ENCODE measurements around the gene ZNF496.
"Not testable (repeated sequence)": the region's sequence is repeated elsewhere in the genome, so short reads cannot be mapped to it uniquely, and the experiment has no call there.

The ZNF496 gene

GRCh38 chr1:247375747-247376146 is 44.1 kb upstream of the ZNF496 start:
- Histone ChIP-seq H3K4me1 (ENCODE audit: control insufficient read depth, insufficient read depth, low read length) (no peaks in the 10 kb centered on the region), H3K4me3 (ENCODE audit: low read depth, low read length) (no peak overlapping the region), H3K27ac (ENCODE audit: extremely low read depth, low read depth, low read length) (no peak overlapping the region), H3K36me3 (ENCODE audit: control insufficient read depth in 2 of 2, insufficient read depth in 1 of 2, low read length in 2 of 2) (no peaks in the 10 kb centered on the region), H3K9me3 (ENCODE audit: control insufficient read depth, insufficient read depth, low read depth, low read length) (no peaks in the 10 kb centered on the region)
- POLR2A ChIA-PET = no interaction called here
- TF ChIP-seq ZNF140 (tag by site-specific recombination; IDR thresholded peaks at IDR 0.05) = peak; percentile 17; the same call in 1 of the 2 replicates
- TF ChIP-seq ZNF354C (tag by site-specific recombination; IDR thresholded peaks at IDR 0.05; ENCODE audit: borderline replicate concordance, low read depth) = no peak
- CTCF ChIA-PET = no interaction called here

- H3K36me3 ChIP-seq (ENCODE audit: control insufficient read depth in 2 of 2, insufficient read depth in 1 of 2, low read length in 2 of 2); H3K9me3 ChIP-seq (ENCODE audit: control insufficient read depth, insufficient read depth, low read depth, low read length); POLR2A ChIA-PET; CTCF ChIA-PET; H3K4me3 ChIP-seq (ENCODE audit: low read depth, low read length); H3K4me1 ChIP-seq (ENCODE audit: control insufficient read depth, insufficient read depth, low read length); H3K27ac ChIP-seq (ENCODE audit: extremely low read depth, low read depth, low read length): not testable (repeated sequence)
Observed at GRCh38 chr1:247374651-247375334, 43.1 kb upstream of the ZNF496 start.

- ChIA-PET POLR2A (no interaction called here), CTCF (interaction anchor here (0.7 to 0.9 kb wide), 2 partner anchors 15 to 111 kb away, joined by 4 to 5 read pairs; no protein-coding TSS in a partner anchor)
- H3K36me3 ChIP-seq (ENCODE audit: control insufficient read depth in 2 of 2, insufficient read depth in 1 of 2, low read length in 2 of 2) = no peaks in the 10 kb centered on the region
- no peaks in the 10 kb centered on the region for H3K9me3 ChIP-seq (ENCODE audit: control insufficient read depth, insufficient read depth, low read depth, low read length)
- no peak overlapping the region for H3K27ac ChIP-seq (ENCODE audit: extremely low read depth, low read depth, low read length)
- no peak overlapping the region for H3K4me3 ChIP-seq (ENCODE audit: low read depth, low read length)
- TF ChIP-seq ZNF561 (tag by site-specific recombination; IDR thresholded peaks at IDR 0.05; ENCODE audit: borderline replicate concordance) (no peak), ZNF843 (tag by site-specific recombination; IDR thresholded peaks at IDR 0.05) (no peak), ZNF621 (tag by site-specific recombination; IDR thresholded peaks at IDR 0.05) (no peak), ZNF19 (tag by site-specific recombination; IDR thresholded peaks at IDR 0.05; ENCODE audit: low read depth) (no peak), IKZF3 (tag by site-specific recombination; IDR thresholded peaks at IDR 0.05) (no peak), SALL2 (tag by site-specific recombination; IDR thresholded peaks at IDR 0.05; ENCODE audit: borderline replicate concordance) (no peak), ZNF610 (tag by site-specific recombination; IDR thresholded peaks at IDR 0.05; ENCODE audit: borderline replicate concordance) (no peak), ZNF48 (tag by site-specific recombination; IDR thresholded peaks at IDR 0.05) (no peak), WT1 (tag by site-specific recombination; IDR thresholded peaks at IDR 0.05) (no peak), OSR2 (tag by site-specific recombination; IDR thresholded peaks at IDR 0.05) (no peak), ZNF629 (tag by site-specific recombination; IDR thresholded peaks at IDR 0.05) (no peak), ZNF10 (tag by site-specific recombination; IDR thresholded peaks at IDR 0.05) (no peak), GFI1B (tag by site-specific recombination; IDR thresholded peaks at IDR 0.05) (no peak)
- TF ChIP-seq, protein P1, sequence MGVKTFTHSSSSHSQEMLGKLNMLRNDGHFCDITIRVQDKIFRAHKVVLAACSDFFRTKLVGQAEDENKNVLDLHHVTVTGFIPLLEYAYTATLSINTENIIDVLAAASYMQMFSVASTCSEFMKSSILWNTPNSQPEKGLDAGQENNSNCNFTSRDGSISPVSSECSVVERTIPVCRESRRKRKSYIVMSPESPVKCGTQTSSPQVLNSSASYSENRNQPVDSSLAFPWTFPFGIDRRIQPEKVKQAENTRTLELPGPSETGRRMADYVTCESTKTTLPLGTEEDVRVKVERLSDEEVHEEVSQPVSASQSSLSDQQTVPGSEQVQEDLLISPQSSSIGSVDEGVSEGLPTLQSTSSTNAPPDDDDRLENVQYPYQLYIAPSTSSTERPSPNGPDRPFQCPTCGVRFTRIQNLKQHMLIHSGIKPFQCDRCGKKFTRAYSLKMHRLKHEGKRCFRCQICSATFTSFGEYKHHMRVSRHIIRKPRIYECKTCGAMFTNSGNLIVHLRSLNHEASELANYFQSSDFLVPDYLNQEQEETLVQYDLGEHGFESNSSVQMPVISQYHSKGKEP (tag by site-specific recombination; IDR thresholded peaks at IDR 0.05) = no peak
- H3K4me1 ChIP-seq (ENCODE audit: control insufficient read depth, insufficient read depth, low read length) = no peaks in the 10 kb centered on the region
Observed at GRCh38 chr1:247373721-247374141, 42.1 kb upstream of the ZNF496 start.

- Histone ChIP-seq H3K4me1 (ENCODE audit: control insufficient read depth, insufficient read depth, low read length) (no peaks in the 10 kb centered on the region), H3K27ac (ENCODE audit: extremely low read depth, low read depth, low read length) (no peak overlapping the region), H3K4me3 (ENCODE audit: low read depth, low read length) (no peak overlapping the region), H3K36me3 (ENCODE audit: control insufficient read depth in 2 of 2, insufficient read depth in 1 of 2, low read length in 2 of 2) (no peaks in the 10 kb centered on the region), H3K9me3 (ENCODE audit: control insufficient read depth, insufficient read depth, low read depth, low read length) (no peaks in the 10 kb centered on the region)
- POLR2A ChIA-PET = no interaction called here
- CTCF ChIA-PET = interaction anchor here (1.3 kb wide), 1 partner anchor 18 kb away, joined by 3 read pairs; no protein-coding TSS in a partner anchor
- no peak for TF ChIP-seq ZNF292 (tag by site-specific recombination; IDR thresholded peaks at IDR 0.05; ENCODE audit: borderline replicate concordance, low read depth)
- TF ChIP-seq TRIM28 (IDR thresholded peaks at IDR 0.05; ENCODE audit: borderline replicate concordance, low read length) = no peak
- TF ChIP-seq ZNF548 (tag by site-specific recombination; IDR thresholded peaks at IDR 0.05) = no peak
- TF ChIP-seq YY2 (tag by site-specific recombination; IDR thresholded peaks at IDR 0.05) = no peak
- TF ChIP-seq ZNF266 (tag by site-specific recombination; IDR thresholded peaks at IDR 0.05; ENCODE audit: low read depth) = no peak
- no peak for TF ChIP-seq IKZF3 (tag by site-specific recombination; IDR thresholded peaks at IDR 0.05)
- TF ChIP-seq TSHZ1 (tag by site-specific recombination; IDR thresholded peaks at IDR 0.05; ENCODE audit: borderline replicate concordance) = no peak
- no peak for TF ChIP-seq ZNF155 (tag by site-specific recombination; IDR thresholded peaks at IDR 0.05)
- no peak for TF ChIP-seq RBAK (tag by site-specific recombination; IDR thresholded peaks at IDR 0.05)
- TF ChIP-seq ZNF596 (tag by site-specific recombination; IDR thresholded peaks at IDR 0.05) = no peak
Observed at GRCh38 chr1:247371801-247372259, 40.2 kb upstream of the ZNF496 start.
